ENCODE data around the gene POC1A. TPM values are rescaled to one million over a fixed set of nuclear protein-coding genes. Genes with fewer than 3 reads are reported as not detected.

Gene POC1A
- total RNA-seq, 1 donor from 2014 or later = 3.4 TPM

GRCh38 chr3:52085681-52086282 is 68.4 kb downstream of the POC1A start:
- no peak for DNase-seq (ENCODE audit: low spot score)

- DNase-seq (ENCODE audit: low spot score) = no peak
Observed at GRCh38 chr3:52084954-52085680, 69.1 kb downstream of the POC1A start.

- DNase-seq (ENCODE audit: low spot score) = no peak
Observed at GRCh38 chr3:52084216-52084945, 69.8 kb downstream of the POC1A start.

- no peak for DNase-seq (ENCODE audit: low spot score)
Observed at GRCh38 chr3:52083556-52084087, 70.6 kb downstream of the POC1A start.

- no peak for DNase-seq (ENCODE audit: low spot score)
Observed at GRCh38 chr3:52082951-52083350, 71.3 kb downstream of the POC1A start.

GRCh38 chr3:52080830-52081719 is 73.1 kb downstream of the POC1A start:
- DNase-seq (ENCODE audit: low spot score) = no peak

- no peak for DNase-seq (ENCODE audit: low spot score)
Observed at GRCh38 chr3:52079958-52080357, 74.3 kb downstream of the POC1A start.

- no peak for DNase-seq (ENCODE audit: low spot score)
Observed at GRCh38 chr3:52078781-52079560, 75.3 kb downstream of the POC1A start.

- no peak for DNase-seq (ENCODE audit: low spot score)
Observed at GRCh38 chr3:52077925-52078324, 76.3 kb downstream of the POC1A start.

- DNase-seq (ENCODE audit: low spot score) = no peak
Observed at GRCh38 chr3:52076896-52077780, 77.1 kb downstream of the POC1A start.

GRCh38 chr3:52073490-52073889 is 80.7 kb downstream of the POC1A start:
- DNase-seq (ENCODE audit: low spot score) = no peak

- DNase-seq (ENCODE audit: low spot score) = no peak
Observed at GRCh38 chr3:52072471-52072870, 81.8 kb downstream of the POC1A start.

GRCh38 chr3:52072020-52072419 is 82.2 kb downstream of the POC1A start:
- no peak for DNase-seq (ENCODE audit: low spot score)

GRCh38 chr3:52070724-52071621 is 83.2 kb downstream of the POC1A start:
- no peak for DNase-seq (ENCODE audit: low spot score)

- DNase-seq (ENCODE audit: low spot score) = no peak
Observed at GRCh38 chr3:52069855-52070254, 84.4 kb downstream of the POC1A start.

GRCh38 chr3:52069135-52069534 is 85.1 kb downstream of the POC1A start:
- no peak for DNase-seq (ENCODE audit: low spot score)

- DNase-seq (ENCODE audit: low spot score) = no peak
Observed at GRCh38 chr3:52068730-52069129, 85.5 kb downstream of the POC1A start.

- no peak for DNase-seq (ENCODE audit: low spot score)
Observed at GRCh38 chr3:52068055-52068571, 86.1 kb downstream of the POC1A start.

All from mucosa of gallbladder (tissue), 1 donor.